ENCODE data around the gene SH3TC1.

The SH3TC1 gene

GRCh38 chr4:8159537-8160232 is 39.4 kb upstream of the SH3TC1 start:
- Mint-ChIP-seq H3K4me3 (peak overlapping the region; percentile 72), H3K4me1 (peaks cover 19% of the 10 kb centered on the region), H3K27ac (no peak overlapping the region), H3K27me3 (peaks cover 3% of the 10 kb centered on the region), H3K9me3 (no peaks in the 10 kb centered on the region), H3K36me3 (no peaks in the 10 kb centered on the region)

GRCh38 chr4:8160233-8160560 is 38.9 kb upstream of the SH3TC1 start:
- peaks cover 19% of the 10 kb centered on the region for H3K4me1 Mint-ChIP-seq
- H3K4me3 Mint-ChIP-seq = peak overlapping the region; percentile 72
- H3K36me3 Mint-ChIP-seq = no peaks in the 10 kb centered on the region
- no peaks in the 10 kb centered on the region for H3K9me3 Mint-ChIP-seq
- no peak overlapping the region for H3K27ac Mint-ChIP-seq
- peaks cover 3% of the 10 kb centered on the region for H3K27me3 Mint-ChIP-seq

- Mint-ChIP-seq H3K4me1 (peaks cover 19% of the 10 kb centered on the region), H3K27me3 (peaks cover 3% of the 10 kb centered on the region), H3K4me3 (peak overlapping the region; percentile 57), H3K36me3 (no peaks in the 10 kb centered on the region), H3K9me3 (no peaks in the 10 kb centered on the region), H3K27ac (no peak overlapping the region)
Measured at GRCh38 chr4:8160572-8160971, 38.5 kb upstream of the SH3TC1 start.

- Mint-ChIP-seq H3K27ac (no peak overlapping the region), H3K4me1 (peaks cover 16% of the 10 kb centered on the region), H3K4me3 (no peak overlapping the region), H3K9me3 (peaks cover 5% of the 10 kb centered on the region), H3K27me3 (no peaks in the 10 kb centered on the region), H3K36me3 (no peaks in the 10 kb centered on the region)
Measured at GRCh38 chr4:8162625-8163024, 36.5 kb upstream of the SH3TC1 start.

- Mint-ChIP-seq H3K4me3 (no peak overlapping the region), H3K27ac (no peak overlapping the region)
Measured at GRCh38 chr4:8163026-8163425, 36.1 kb upstream of the SH3TC1 start.

GRCh38 chr4:8163436-8164193 is 35.5 kb upstream of the SH3TC1 start:
- Mint-ChIP-seq H3K27me3 (no peaks in the 10 kb centered on the region), H3K27ac (no peak overlapping the region), H3K36me3 (no peaks in the 10 kb centered on the region), H3K4me1 (peaks cover 15% of the 10 kb centered on the region), H3K4me3 (no peak overlapping the region), H3K9me3 (peaks cover 7% of the 10 kb centered on the region)

More at GRCh38 chr4:8163026-8163425, 36.1 kb upstream of the SH3TC1 start:
- H3K27me3 Mint-ChIP-seq = no peaks in the 10 kb centered on the region
- H3K9me3 Mint-ChIP-seq = peaks cover 7% of the 10 kb centered on the region
- peaks cover 15% of the 10 kb centered on the region for H3K4me1 Mint-ChIP-seq
- H3K36me3 Mint-ChIP-seq = no peaks in the 10 kb centered on the region

- Mint-ChIP-seq H3K9me3 (peaks cover 7% of the 10 kb centered on the region), H3K4me3 (no peak overlapping the region), H3K4me1 (peaks cover 10% of the 10 kb centered on the region), H3K36me3 (no peaks in the 10 kb centered on the region), H3K27ac (no peak overlapping the region), H3K27me3 (no peaks in the 10 kb centered on the region)
Measured at GRCh38 chr4:8164194-8164565, 34.9 kb upstream of the SH3TC1 start.

- Mint-ChIP-seq H3K27me3 (peaks cover 1% of the 10 kb centered on the region), H3K36me3 (no peaks in the 10 kb centered on the region), H3K4me1 (peaks cover 7% of the 10 kb centered on the region), H3K9me3 (peaks cover 7% of the 10 kb centered on the region), H3K27ac (no peak overlapping the region), H3K4me3 (no peak overlapping the region)
Measured at GRCh38 chr4:8164687-8165086, 34.4 kb upstream of the SH3TC1 start.

- H3K9me3 Mint-ChIP-seq = peaks cover 7% of the 10 kb centered on the region
- no peak overlapping the region for H3K27ac Mint-ChIP-seq
- H3K4me1 Mint-ChIP-seq = peaks cover 3% of the 10 kb centered on the region
- H3K4me3 Mint-ChIP-seq = no peak overlapping the region
- peaks cover 1% of the 10 kb centered on the region for H3K27me3 Mint-ChIP-seq
- H3K36me3 Mint-ChIP-seq = no peaks in the 10 kb centered on the region
Measured at GRCh38 chr4:8165374-8165896, 33.7 kb upstream of the SH3TC1 start.

GRCh38 chr4:8167291-8167690 is 31.8 kb upstream of the SH3TC1 start:
- H3K4me1 Mint-ChIP-seq = no peaks in the 10 kb centered on the region
- no peak overlapping the region for H3K4me3 Mint-ChIP-seq
- H3K27me3 Mint-ChIP-seq = peaks cover 1% of the 10 kb centered on the region
- no peak overlapping the region for H3K27ac Mint-ChIP-seq
- H3K36me3 Mint-ChIP-seq = no peaks in the 10 kb centered on the region
- H3K9me3 Mint-ChIP-seq = peaks cover 7% of the 10 kb centered on the region

- Mint-ChIP-seq H3K27ac (no peak overlapping the region), H3K36me3 (no peaks in the 10 kb centered on the region), H3K27me3 (peaks cover 1% of the 10 kb centered on the region), H3K4me3 (no peak overlapping the region), H3K9me3 (peaks cover 7% of the 10 kb centered on the region), H3K4me1 (no peaks in the 10 kb centered on the region)
Measured at GRCh38 chr4:8167815-8168214, 31.3 kb upstream of the SH3TC1 start.

- Mint-ChIP-seq H3K9me3 (peaks cover 7% of the 10 kb centered on the region), H3K36me3 (no peaks in the 10 kb centered on the region), H3K4me1 (no peaks in the 10 kb centered on the region), H3K27ac (no peak overlapping the region), H3K4me3 (no peak overlapping the region), H3K27me3 (peaks cover 1% of the 10 kb centered on the region)
Measured at GRCh38 chr4:8168232-8168631, 30.9 kb upstream of the SH3TC1 start.

GRCh38 chr4:8168832-8169598 is 30.1 kb upstream of the SH3TC1 start:
- Mint-ChIP-seq H3K27me3 (peaks cover 1% of the 10 kb centered on the region), H3K4me3 (no peak overlapping the region), H3K4me1 (no peaks in the 10 kb centered on the region), H3K27ac (no peak overlapping the region), H3K9me3 (peaks cover 7% of the 10 kb centered on the region), H3K36me3 (no peaks in the 10 kb centered on the region)

- peaks cover 1% of the 10 kb centered on the region for H3K27me3 Mint-ChIP-seq
- no peaks in the 10 kb centered on the region for H3K4me1 Mint-ChIP-seq
- H3K27ac Mint-ChIP-seq = no peak overlapping the region
- peaks cover 7% of the 10 kb centered on the region for H3K9me3 Mint-ChIP-seq
- no peaks in the 10 kb centered on the region for H3K36me3 Mint-ChIP-seq
- no peak overlapping the region for H3K4me3 Mint-ChIP-seq
Measured at GRCh38 chr4:8169763-8170162, 29.3 kb upstream of the SH3TC1 start.

GRCh38 chr4:8170341-8170740 is 28.7 kb upstream of the SH3TC1 start:
- no peak overlapping the region for H3K27ac Mint-ChIP-seq
- peaks cover 7% of the 10 kb centered on the region for H3K9me3 Mint-ChIP-seq
- H3K36me3 Mint-ChIP-seq = no peaks in the 10 kb centered on the region
- H3K4me3 Mint-ChIP-seq = no peak overlapping the region
- H3K27me3 Mint-ChIP-seq = peaks cover 1% of the 10 kb centered on the region
- no peaks in the 10 kb centered on the region for H3K4me1 Mint-ChIP-seq

- peaks cover 7% of the 10 kb centered on the region for H3K9me3 Mint-ChIP-seq
- H3K27me3 Mint-ChIP-seq = peaks cover 1% of the 10 kb centered on the region
- no peaks in the 10 kb centered on the region for H3K4me1 Mint-ChIP-seq
- no peaks in the 10 kb centered on the region for H3K36me3 Mint-ChIP-seq
- no peak overlapping the region for H3K27ac Mint-ChIP-seq
- H3K4me3 Mint-ChIP-seq = no peak overlapping the region
Measured at GRCh38 chr4:8171266-8171665, 27.8 kb upstream of the SH3TC1 start.

Data from activated naive CD4-positive, alpha-beta T cell treated with anti-CD3 and anti-CD28 coated beads, Interleukin-2, amount 50 U/mL, for 24 hours (primary cell).